GM19455 (cell line): ENCODE measurements around the gene OPTC.
"Not testable (repeated sequence)": the region's sequence is repeated elsewhere in the genome, so short reads cannot be mapped to it uniquely, and the experiment has no call there.

ENCODE experiments used
- ATAC-seq: cut with Tn5 transposase; IDR thresholded peaks from one replicate; pipeline ENCODE4 v1.9.1; 2021; ENCODE audit not compliant: unreplicated experiment

Gene OPTC

GRCh38 chr1:203513585-203514031, 19.7 kb downstream of the OPTC start:
- no peak for ATAC-seq

- no peak for ATAC-seq
Observed at GRCh38 chr1:203516184-203516583, 22.2 kb downstream of the OPTC start.

GRCh38 chr1:203516906-203517305, 23.0 kb downstream of the OPTC start:
- ATAC-seq = no peak

GRCh38 chr1:203517426-203518110, 23.6 kb downstream of the OPTC start:
- no peak for ATAC-seq

- not testable (repeated sequence) for ATAC-seq
Observed at GRCh38 chr1:203518139-203518538, 24.2 kb downstream of the OPTC start.

- no peak for ATAC-seq
Observed at GRCh38 chr1:203518541-203518940, 24.6 kb downstream of the OPTC start.

GRCh38 chr1:203519053-203519840, 25.3 kb downstream of the OPTC start:
- no peak for ATAC-seq

- ATAC-seq = no peak
Observed at GRCh38 chr1:203519896-203520295, 25.9 kb downstream of the OPTC start.

GRCh38 chr1:203520315-203520714, 26.4 kb downstream of the OPTC start:
- no peak for ATAC-seq

GRCh38 chr1:203521074-203521794, 27.3 kb downstream of the OPTC start:
- ATAC-seq = no peak

GRCh38 chr1:203521812-203522211, 27.9 kb downstream of the OPTC start:
- no peak for ATAC-seq

GRCh38 chr1:203522237-203522636, 28.3 kb downstream of the OPTC start:
- no peak for ATAC-seq

- ATAC-seq = no peak
Observed at GRCh38 chr1:203523667-203524066, 29.7 kb downstream of the OPTC start.

- ATAC-seq = no peak
Observed at GRCh38 chr1:203524152-203524551, 30.2 kb downstream of the OPTC start.

- ATAC-seq = no peak
Observed at GRCh38 chr1:203524824-203525223, 30.9 kb downstream of the OPTC start.

- ATAC-seq = no peak
Observed at GRCh38 chr1:203525685-203526084, 31.7 kb downstream of the OPTC start.

GRCh38 chr1:203526130-203526529, 32.2 kb downstream of the OPTC start:
- no peak for ATAC-seq

- ATAC-seq = no peak
Observed at GRCh38 chr1:203526572-203526971, 32.6 kb downstream of the OPTC start.

- ATAC-seq = no peak
Observed at GRCh38 chr1:203527013-203527412, 33.1 kb downstream of the OPTC start.

- ATAC-seq = no peak
Observed at GRCh38 chr1:203528063-203528462, 34.1 kb downstream of the OPTC start.

- no peak for ATAC-seq
Observed at GRCh38 chr1:203528976-203529835, 35.3 kb downstream of the OPTC start.
